GM19351 (cell line): ENCODE measurements around the gene C3orf33.
"Not testable (repeated sequence)": the region's sequence is repeated elsewhere in the genome, so short reads cannot be mapped to it uniquely, and the experiment has no call there.

Source experiments
- ATAC-seq: cut with Tn5 transposase; IDR thresholded peaks from one replicate; pipeline ENCODE4 v1.9.1; 2021; ENCODE audit warnings: mild to moderate bottlenecking, moderate library complexity; ENCODE audit not compliant: unreplicated experiment

Gene C3orf33, protein sequence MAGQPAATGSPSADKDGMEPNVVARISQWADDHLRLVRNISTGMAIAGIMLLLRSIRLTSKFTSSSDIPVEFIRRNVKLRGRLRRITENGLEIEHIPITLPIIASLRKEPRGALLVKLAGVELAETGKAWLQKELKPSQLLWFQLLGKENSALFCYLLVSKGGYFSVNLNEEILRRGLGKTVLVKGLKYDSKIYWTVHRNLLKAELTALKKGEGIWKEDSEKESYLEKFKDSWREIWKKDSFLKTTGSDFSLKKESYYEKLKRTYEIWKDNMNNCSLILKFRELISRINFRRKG

DNA sequence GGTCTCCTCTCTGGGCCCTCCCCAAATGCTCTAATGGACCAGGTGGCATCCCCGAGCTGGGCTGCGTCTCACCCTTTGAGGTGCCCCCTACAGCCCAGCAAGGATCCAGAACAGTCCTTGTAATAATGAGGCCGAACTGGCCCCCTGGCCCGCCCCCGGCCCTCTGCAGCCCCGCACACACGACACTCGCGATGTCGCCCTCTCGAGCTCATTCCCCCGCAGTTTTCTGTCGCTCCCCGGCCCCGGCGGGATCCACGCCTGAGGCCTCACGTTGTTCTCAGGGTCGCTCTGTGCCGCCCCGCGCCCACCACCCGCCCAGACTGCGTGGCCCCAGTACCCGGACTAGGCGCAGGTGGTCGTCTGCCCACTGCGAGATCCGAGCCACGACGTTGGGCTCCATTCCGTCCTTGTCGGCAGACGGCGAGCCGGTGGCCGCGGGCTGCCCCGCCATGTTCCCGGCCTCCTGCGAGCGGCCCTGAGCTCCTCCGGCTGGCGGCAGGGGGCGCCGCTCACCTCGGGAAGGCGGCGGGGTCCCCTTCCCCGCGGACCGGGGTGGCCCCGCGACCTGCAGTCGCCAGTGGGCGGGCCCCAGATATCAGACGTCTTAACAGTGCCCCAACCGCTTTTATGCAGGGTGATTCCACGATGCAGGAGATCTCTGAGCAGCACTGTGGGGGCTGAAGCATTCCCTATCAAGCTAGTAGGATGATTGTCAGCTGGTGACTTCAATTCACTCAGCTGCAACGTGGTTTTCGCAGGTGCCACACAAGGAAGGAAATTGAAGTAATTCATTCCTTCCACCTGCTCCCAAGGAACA is at the start of gene C3orf33:
Gene C3orf33 (minus strand): TSS at position 477 of the 817 bp plus-strand sequence. CDS start 26 bp downstream, at position 451.
- peak; percentile 96 for ATAC-seq

DNA sequence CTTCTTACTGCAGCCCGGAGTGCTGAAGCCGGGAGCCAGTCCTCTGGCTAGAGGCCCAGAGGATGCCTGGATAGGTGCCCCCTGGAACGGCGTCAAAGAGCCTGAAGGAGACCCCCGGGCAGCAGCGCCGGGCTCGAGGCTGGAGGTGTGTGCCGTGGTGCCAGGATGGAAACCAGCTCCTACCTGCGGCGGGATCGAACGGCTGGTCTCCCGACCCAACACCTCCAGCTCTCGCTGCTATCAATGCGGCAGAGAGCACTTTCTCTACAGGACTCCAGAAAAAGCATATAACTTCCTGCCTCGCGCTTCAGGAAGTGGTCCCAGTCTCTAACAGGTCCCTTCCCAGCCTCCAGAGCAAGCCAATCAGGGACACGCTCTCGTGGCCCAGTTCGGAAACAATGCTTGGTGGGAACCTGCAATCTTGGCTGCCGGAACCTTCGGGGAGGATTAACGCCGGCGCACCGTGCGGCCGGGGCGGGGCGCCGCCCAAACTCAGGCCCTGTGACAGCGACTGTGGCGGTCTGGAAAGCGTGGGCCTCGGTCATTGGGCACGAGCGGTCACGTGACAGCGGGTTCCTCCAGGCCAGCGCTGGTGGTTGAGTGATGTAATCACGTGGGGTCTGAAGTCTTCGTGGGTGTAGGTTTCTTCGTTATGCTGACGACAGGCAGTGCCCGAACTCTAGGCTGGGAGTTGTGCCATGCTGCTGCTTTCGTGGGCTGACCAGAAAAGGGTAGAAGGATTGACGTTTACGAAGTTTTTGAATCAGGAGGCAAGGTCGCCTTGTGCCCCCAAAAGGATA is 48.3 kb upstream of the C3orf33 start, which contains the start of gene SLC33A1:
Gene SLC33A1 (minus strand): TSS at position 287 of the 800 bp plus-strand sequence. CDS start 430 bp downstream, outside the sequence.
- peak; percentile 87 for ATAC-seq

- ATAC-seq = peak; percentile 3
Observed at GRCh38 chr3:155853214-155854140, 47.4 kb upstream of the C3orf33 start.

- ATAC-seq = no peak
Observed at GRCh38 chr3:155852341-155852740, 46.3 kb upstream of the C3orf33 start.

DNA sequence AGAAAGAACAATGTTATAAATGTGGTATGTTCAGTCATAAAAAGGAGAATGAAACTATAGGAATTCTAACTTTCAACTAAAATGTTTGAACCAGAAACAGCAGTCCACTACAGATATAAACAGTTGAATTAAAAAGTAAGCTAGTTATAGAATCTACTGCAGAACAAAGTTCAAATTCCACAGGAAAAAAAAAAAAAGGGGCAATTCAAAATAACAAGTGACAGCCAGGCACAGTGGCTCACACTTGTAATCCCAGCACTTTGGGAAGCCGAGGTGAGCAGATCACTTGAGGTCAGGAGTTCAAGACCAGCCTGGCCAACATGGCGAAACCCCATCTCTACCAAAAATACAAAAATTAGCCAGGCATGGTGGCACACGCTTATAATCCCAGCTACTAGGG is 43.3 kb upstream of the C3orf33 start:
- ATAC-seq = not testable (repeated sequence)

GRCh38 chr3:155847993-155848392 is 41.9 kb upstream of the C3orf33 start:
- no peak for ATAC-seq

DNA sequence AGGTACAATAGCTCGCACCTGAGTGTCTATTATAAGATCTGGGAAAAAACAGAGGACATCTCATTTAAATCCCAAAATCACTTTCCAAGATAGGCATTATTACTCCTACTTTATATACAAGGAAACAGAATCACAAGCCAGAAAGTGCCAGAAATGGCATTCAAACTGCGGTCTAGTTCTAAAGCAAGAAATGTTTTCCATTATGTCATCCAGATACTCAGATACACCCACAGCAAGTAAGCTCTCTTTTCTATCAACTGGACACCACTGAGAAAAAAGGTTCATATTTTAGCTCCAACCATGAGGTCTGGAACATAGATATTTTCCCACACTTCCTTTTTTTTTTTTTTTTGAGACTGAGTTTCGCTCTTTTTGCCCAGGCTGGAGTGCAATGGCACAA is 40.0 kb upstream of the C3orf33 start:
- peak; percentile 54 for ATAC-seq

- ATAC-seq = peak; percentile 33
Observed at GRCh38 chr3:155843569-155843968, 37.5 kb upstream of the C3orf33 start.

DNA sequence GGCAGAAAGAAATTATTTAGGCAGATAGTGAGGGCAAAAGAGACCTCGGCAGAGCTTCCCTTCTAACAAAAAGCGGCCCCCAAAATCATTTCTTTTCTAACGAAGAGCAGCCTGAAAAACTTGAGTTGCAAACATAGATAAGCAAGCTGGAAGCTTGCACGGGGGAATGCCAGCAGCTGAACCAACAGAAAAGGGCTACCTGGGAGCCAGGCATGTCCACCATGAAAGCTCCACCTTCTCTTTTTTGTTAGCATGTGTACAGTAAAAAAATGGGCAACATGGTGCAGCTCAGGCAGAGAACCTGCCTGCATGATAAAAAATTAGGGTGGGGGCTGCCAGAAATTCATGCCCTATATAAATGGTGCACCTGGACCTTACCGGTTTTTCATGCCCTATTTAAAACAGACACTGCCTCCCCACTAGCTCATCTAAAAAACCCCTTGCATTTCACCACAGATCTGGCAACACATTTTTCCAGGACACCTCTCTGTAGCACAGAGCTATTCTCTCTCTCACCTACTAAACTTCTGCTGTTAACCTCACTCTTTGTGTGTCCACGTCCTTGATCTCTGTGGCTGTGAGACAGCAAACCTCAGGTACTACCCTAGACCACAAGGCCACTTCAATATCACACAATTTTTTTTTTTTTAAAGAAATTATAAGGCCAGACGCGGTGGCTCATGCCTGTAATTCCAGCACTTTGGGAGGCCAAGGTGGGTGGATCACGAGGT is 29.4 kb upstream of the C3orf33 start:
- ATAC-seq = no peak

GRCh38 chr3:155828490-155829098 is 22.5 kb upstream of the C3orf33 start:
- ATAC-seq = not testable (repeated sequence)

GRCh38 chr3:155815030-155815545 is 9.0 kb upstream of the C3orf33 start:
- ATAC-seq = no peak

DNA sequence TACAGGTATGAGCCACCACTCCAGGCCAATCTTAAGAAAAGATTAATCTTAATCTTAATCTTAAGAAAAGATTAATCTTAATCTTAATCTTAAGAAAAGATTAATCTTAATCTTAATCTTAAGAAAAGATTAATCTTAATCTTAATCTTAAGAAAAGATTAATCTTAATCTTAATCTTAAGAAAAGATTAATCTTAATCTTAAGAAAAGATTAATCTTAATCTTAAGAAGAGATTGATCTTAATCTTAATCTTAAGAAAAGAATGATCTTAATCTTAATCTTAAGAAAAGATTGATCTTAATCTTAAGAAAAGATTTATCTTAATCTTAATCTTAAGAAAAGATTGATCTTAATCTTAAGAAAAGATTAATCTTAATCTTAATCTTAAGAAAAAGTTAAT is 7.1 kb upstream of the C3orf33 start:
- not testable (repeated sequence) for ATAC-seq

DNA sequence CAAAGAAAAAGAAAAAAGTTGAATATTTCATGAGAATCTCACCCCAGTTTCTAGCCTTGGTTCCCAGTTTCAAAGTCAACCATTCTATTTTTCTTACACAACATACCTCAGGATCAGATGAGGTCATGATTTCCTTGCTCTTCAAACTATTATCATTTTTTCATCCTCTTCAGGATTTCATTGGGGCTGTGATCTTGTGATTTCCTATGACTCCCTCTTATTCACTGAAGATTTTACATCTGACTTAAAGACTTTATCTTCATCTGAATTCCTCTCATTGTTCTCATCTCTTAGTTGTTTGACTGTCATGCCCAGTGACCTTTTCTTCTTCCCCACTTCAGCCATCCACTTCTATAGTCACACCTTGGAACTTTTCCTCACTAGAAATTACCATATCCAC is 3.1 kb upstream of the C3orf33 start:
- no peak for ATAC-seq

DNA sequence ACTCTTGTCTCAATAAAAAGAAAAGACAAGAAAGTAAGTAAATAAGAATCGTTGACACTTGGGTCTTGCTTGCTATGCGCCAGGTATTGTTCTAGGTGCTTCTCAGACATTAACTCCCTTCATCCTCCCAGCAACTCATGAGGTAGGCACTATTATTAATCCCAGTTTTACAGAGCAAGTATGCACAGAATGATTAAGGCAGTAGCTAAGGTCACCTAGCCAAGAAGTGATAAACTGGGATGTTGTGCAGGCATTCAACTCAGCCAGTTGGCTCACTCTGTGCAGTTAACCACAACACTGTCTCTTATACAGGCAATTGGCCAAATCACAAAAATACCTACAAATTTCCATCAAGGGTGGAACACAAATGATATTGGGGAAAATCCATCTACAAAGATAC is 1.7 kb upstream of the C3orf33 start:
- no peak for ATAC-seq

- ATAC-seq = peak; percentile 6
Observed at GRCh38 chr3:155805204-155805801, 775 bp downstream of the C3orf33 start.

DNA sequence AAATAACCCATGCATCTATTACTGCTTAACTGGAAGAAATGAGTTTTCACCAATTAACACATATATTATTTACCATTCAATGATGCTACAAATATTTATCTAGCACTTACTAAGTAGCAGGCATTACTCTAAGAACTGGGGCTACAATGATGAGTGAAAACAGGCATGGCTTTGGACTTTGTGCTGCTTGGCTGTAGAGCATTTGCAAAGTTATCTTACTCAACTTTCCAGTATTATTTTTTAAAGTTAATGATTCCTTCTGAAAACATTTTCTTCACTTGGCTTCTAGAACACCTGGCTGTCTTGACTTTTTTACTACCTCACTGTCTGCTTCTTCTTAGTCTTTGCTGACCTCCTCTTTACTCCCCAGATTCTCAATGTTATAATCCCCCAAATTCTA is 1.8 kb downstream of the C3orf33 start:
- ATAC-seq = no peak

- no peak for ATAC-seq
Observed at GRCh38 chr3:155792532-155792931, 13.5 kb downstream of the C3orf33 start.

GRCh38 chr3:155791190-155791589 is 14.9 kb downstream of the C3orf33 start:
- ATAC-seq = no peak
